GM21576 (cell line): ENCODE results near the gene OXCT2.
"Not testable (repeated sequence)": the region's sequence is repeated elsewhere in the genome, so short reads cannot be mapped to it uniquely, and the experiment has no call there.

ENCODE experiments used
- ATAC-seq: cut with Tn5 transposase; IDR thresholded peaks from one replicate; pipeline ENCODE4 v1.9.1; 2021; ENCODE audit warnings: mild to moderate bottlenecking, moderate library complexity; ENCODE audit not compliant: unreplicated experiment

Gene OXCT2

GRCh38 chr1:39771022-39771532, at the start of gene OXCT2:
Gene OXCT2 (minus strand): TSS chr1:39771348. CDS start chr1:39771255, 93 bp downstream.
- not testable (repeated sequence) for ATAC-seq

- no peak for ATAC-seq
These were observed 48.1 kb upstream of the OXCT2 start for GRCh38 chr1:39819091-39819812.

GRCh38 chr1:39818482-39818881, 47.3 kb upstream of the OXCT2 start:
- ATAC-seq, result no peak

- ATAC-seq, result peak; percentile 70
These were observed 46.2 kb upstream of the OXCT2 start for GRCh38 chr1:39817091-39817932.

- ATAC-seq, result peak; percentile 48
These were observed 45.4 kb upstream of the OXCT2 start for GRCh38 chr1:39816415-39817090.

GRCh38 chr1:39812913-39813312, 41.8 kb upstream of the OXCT2 start:
- ATAC-seq, result no peak

GRCh38 chr1:39808784-39809517, 37.8 kb upstream of the OXCT2 start:
- no peak for ATAC-seq

GRCh38 chr1:39805385-39805784, 34.2 kb upstream of the OXCT2 start:
- no peak for ATAC-seq

GRCh38 chr1:39802496-39803260, 31.5 kb upstream of the OXCT2 start:
- ATAC-seq, result no peak

- ATAC-seq, result no peak
These were observed 29.3 kb upstream of the OXCT2 start for GRCh38 chr1:39800471-39800835.

GRCh38 chr1:39799770-39800470, 28.8 kb upstream of the OXCT2 start:
- ATAC-seq, result peak; percentile 65

GRCh38 chr1:39798859-39799769, 28.0 kb upstream of the OXCT2 start:
- ATAC-seq, result peak; percentile 86

GRCh38 chr1:39795651-39796050, 24.5 kb upstream of the OXCT2 start:
- no peak for ATAC-seq

- no peak for ATAC-seq
These were observed 20.7 kb upstream of the OXCT2 start for GRCh38 chr1:39791838-39792237.

GRCh38 chr1:39789571-39790110, 18.5 kb upstream of the OXCT2 start:
- no peak for ATAC-seq

GRCh38 chr1:39788758-39789570, 17.8 kb upstream of the OXCT2 start, which contains the start of gene BMP8B:
Gene BMP8B (minus strand): TSS chr1:39788865. CDS start chr1:39788485, 380 bp downstream.
- ATAC-seq, result peak; percentile 43

GRCh38 chr1:39788426-39788757, 17.2 kb upstream of the OXCT2 start:
- ATAC-seq, result peak; percentile 8
